Upper lobe of right lung (tissue), 1 donor: ENCODE measurements around the gene SNF8. TPM values are rescaled to one million over a fixed set of nuclear protein-coding genes. Genes with fewer than 3 reads are reported as not detected.

Source experiments
- ATAC-seq: fragments of 200-7000 bp; cut with Tn5 transposase; one replicate; pipeline ENCODE4 v1.9.1; 2020; ENCODE audit warnings: mild to moderate bottlenecking, moderate library complexity
- DNase-seq: peaks from one replicate; pipeline ENCODE4 v3.0.0-alpha.2; 2020
- H3K27ac ChIP-seq: fragments of 200-600 bp; one replicate; pipeline ENCODE4 v1.8.0; 2022
- H3K27me3 ChIP-seq: fragments of 200-600 bp; one replicate; pipeline ENCODE4 v1.8.0; 2022; ENCODE audit warnings: mild to moderate bottlenecking
- H3K36me3 ChIP-seq: fragments of 200-600 bp; one replicate; pipeline ENCODE4 v1.8.0; 2022
- H3K4me1 ChIP-seq: fragments of 200-600 bp; one replicate; pipeline ENCODE4 v1.8.0; 2022
- H3K4me3 ChIP-seq: fragments of 200-600 bp; one replicate; pipeline ENCODE4 v1.8.0; 2022; ENCODE audit warnings: mild to moderate bottlenecking
- H3K9me3 ChIP-seq: fragments of 200-600 bp; one replicate; pipeline ENCODE4 v1.8.0; 2022
- intact Hi-C: fragments of 100-400 bp; cut with DNase I; formaldehyde crosslinking; loops from one replicate; pipeline ENCODE4 v1.11.0; 2022
- total RNA-seq: library from RNA; stranded (reverse); fragmentation: NEBNext Ultra II Directional; extraction: Animal tissue kit (Norgen Biotek cat#: 25700); gene quantifications from one replicate; pipeline ENCODE4 v1.2.1, GENCODE V29; 2021
- TF ChIP-seq, protein P1 (sequence below): fragments of 200-600 bp; IDR thresholded peaks from one replicate; pipeline ENCODE4 v1.8.0; 2022; ENCODE audit warnings: antibody characterized with exemption
- donor health status: DM: no; HTN: yes; CAD: no; lungs with severe emphysema.

The SNF8 gene
- total RNA-seq, 1 donor from 2014 or later, result 78.0 TPM

DNA sequence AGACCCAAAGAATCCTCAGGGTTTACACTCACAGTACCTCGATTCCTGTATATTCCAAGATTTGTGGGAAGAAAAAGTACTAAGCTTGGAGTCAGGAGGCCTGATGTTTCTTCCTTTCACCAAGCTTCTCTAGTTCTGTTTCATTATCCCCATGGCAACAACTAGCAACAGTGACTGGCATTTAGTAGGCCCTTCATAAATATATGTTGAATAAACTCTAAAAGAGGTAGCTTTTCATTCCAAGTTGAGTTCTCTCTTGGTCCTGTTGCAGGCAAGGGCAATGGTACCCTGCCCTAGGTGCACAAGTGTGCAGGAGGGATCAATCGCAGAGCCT, 37.0 kb downstream of the SNF8 start:
- no peaks in the 10 kb centered on the region for H3K27me3 ChIP-seq
- no peaks in the 10 kb centered on the region for H3K9me3 ChIP-seq
- no peak for ATAC-seq
- DNase-seq, result no peak
- peak overlapping the region; percentile 70 for H3K4me3 ChIP-seq
- TF ChIP-seq, protein P1, sequence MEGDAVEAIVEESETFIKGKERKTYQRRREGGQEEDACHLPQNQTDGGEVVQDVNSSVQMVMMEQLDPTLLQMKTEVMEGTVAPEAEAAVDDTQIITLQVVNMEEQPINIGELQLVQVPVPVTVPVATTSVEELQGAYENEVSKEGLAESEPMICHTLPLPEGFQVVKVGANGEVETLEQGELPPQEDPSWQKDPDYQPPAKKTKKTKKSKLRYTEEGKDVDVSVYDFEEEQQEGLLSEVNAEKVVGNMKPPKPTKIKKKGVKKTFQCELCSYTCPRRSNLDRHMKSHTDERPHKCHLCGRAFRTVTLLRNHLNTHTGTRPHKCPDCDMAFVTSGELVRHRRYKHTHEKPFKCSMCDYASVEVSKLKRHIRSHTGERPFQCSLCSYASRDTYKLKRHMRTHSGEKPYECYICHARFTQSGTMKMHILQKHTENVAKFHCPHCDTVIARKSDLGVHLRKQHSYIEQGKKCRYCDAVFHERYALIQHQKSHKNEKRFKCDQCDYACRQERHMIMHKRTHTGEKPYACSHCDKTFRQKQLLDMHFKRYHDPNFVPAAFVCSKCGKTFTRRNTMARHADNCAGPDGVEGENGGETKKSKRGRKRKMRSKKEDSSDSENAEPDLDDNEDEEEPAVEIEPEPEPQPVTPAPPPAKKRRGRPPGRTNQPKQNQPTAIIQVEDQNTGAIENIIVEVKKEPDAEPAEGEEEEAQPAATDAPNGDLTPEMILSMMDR, result no peak
- H3K4me1 ChIP-seq, result peaks cover 19% of the 10 kb centered on the region
- H3K27ac ChIP-seq, result peak overlapping the region; percentile 89
- intact Hi-C loops, result no loop called here
- H3K36me3 ChIP-seq, result peaks cover 21% of the 10 kb centered on the region

DNA sequence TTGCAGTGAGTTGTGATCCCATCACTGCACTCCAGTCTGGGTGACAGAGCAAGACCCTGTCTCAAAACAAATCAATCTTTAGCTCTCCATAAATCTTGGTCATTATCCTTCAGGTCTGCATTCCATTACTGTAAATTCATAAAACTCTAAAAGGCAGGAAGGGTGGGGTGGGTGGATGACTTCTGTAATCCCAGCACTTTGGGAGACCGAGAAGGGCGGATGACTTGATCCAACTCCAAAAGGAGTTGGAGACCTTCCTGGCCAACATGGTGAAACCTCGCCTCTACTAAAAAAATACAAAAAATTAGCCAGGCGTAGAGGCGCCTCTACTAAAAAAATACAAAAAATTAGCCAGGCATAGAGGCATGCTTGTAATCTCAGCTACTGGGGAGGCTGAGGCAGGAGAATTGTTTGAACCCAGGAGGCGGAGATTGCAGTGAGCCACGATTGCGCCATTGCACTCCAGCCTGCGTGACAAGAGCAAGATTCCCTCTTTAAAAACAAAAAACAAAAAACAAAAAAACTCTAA, 38.6 kb downstream of the SNF8 start:
- TF ChIP-seq, protein P1, result no peak
- intact Hi-C loops, result no loop called here
- ATAC-seq, result no peak
- DNase-seq, result no peak
- no peaks in the 10 kb centered on the region for H3K27me3 ChIP-seq
- H3K36me3 ChIP-seq, result peaks cover 7% of the 10 kb centered on the region
- H3K27ac ChIP-seq, result no peak overlapping the region
- peaks cover 16% of the 10 kb centered on the region for H3K4me1 ChIP-seq
- H3K4me3 ChIP-seq, result no peak overlapping the region
- H3K9me3 ChIP-seq, result no peaks in the 10 kb centered on the region

DNA sequence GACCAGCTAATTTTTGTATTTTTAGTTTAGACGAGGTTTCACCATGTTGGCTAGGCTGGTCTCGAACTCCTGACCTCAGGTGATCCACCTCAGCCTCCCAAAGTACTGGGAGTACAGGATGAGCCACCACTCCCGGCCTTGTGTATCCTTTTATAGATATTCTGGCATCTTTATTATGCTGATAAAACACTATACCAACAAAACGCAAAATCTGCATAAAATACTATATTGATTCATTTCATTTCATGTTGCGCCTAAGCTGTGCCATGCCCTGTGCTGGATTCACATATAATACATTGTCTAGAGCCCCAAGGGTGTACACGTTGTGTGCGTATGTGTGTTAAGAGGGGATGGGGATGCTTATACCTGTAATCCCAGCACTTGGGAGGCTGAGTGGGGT, 40.2 kb downstream of the SNF8 start:
- no peaks in the 10 kb centered on the region for H3K36me3 ChIP-seq
- ATAC-seq (no peak), DNase-seq (no peak)
- H3K27ac ChIP-seq, result no peak overlapping the region
- no peaks in the 10 kb centered on the region for H3K9me3 ChIP-seq
- intact Hi-C loops, result no loop called here
- TF ChIP-seq, protein P1, result no peak
- H3K4me3 ChIP-seq, result no peak overlapping the region
- no peaks in the 10 kb centered on the region for H3K27me3 ChIP-seq
- H3K4me1 ChIP-seq, result peaks cover 3% of the 10 kb centered on the region

DNA sequence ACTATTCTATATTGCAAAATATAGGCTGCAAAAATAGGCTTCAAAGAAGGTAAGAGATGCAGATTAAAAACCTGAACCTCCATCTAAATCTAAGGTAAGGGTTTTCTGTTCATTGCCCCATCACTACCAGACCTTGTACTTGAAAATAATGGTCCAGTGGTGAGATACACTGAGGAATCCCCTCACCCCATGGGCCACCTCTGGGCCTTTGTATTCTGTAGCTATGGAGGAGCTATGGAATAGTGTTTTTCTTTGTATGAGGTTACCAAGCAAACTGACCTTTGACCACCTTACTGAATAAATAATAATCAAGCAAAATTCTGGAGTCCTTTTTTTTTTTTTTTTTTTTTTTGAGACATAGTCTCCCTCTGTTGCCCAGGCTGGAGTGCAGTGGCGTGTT, 41.2 kb downstream of the SNF8 start:
- no peak for DNase-seq
- H3K27me3 ChIP-seq, result no peaks in the 10 kb centered on the region
- H3K9me3 ChIP-seq, result no peaks in the 10 kb centered on the region
- no peaks in the 10 kb centered on the region for H3K36me3 ChIP-seq
- H3K4me3 ChIP-seq, result no peak overlapping the region
- no peak for ATAC-seq
- TF ChIP-seq, protein P1, result no peak
- intact Hi-C loops, result no loop called here
- H3K4me1 ChIP-seq, result no peaks in the 10 kb centered on the region
- no peak overlapping the region for H3K27ac ChIP-seq

DNA sequence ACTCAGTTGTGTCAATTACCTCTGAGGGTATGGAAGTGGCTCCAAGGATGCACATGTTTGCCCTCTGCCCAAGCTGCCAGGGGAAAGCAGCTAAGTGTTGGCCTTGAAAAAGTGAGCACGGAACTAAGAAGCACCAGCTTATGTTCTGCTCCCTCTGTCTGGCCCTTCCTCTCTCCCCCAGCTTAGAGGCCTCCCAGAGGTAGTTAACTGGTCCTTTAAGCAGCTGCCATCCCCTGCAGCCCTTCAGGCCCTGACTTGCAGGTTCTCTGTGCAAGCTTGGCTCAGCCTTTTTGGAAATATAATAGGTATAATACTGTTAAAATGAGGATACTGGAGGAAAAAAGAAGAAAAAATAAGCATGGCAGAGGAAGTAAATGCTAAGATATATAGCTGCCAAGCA, 43.4 kb downstream of the SNF8 start:
- Histone ChIP-seq H3K9me3 (no peaks in the 10 kb centered on the region), H3K27me3 (no peaks in the 10 kb centered on the region), H3K4me3 (no peak overlapping the region), H3K36me3 (peaks cover 6% of the 10 kb centered on the region), H3K4me1 (no peaks in the 10 kb centered on the region), H3K27ac (no peak overlapping the region)
- ATAC-seq, result no peak
- no peak for DNase-seq
- intact Hi-C loops, result no loop called here
- TF ChIP-seq, protein P1, result no peak

DNA sequence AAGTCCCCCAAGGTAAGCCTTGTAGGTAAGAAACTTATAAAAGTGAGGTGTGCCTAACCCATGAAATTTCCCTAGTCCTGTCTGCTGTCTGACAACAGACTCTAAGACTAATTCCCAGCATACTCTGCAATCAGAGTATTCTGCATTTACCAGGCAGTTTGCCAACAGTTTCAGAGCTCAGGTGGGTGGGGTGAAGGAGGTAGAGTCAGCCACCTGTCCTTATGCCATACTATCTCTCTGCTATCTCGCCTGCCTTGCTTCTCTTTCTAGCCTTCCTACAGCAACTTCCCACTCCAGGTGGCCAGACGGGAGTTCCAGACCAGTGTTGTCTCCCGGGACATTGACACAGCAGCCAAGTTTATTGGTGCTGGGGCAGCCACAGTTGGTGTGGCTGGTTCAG, 49.8 kb downstream of the SNF8 start:
- H3K27me3 ChIP-seq, result no peaks in the 10 kb centered on the region
- DNase-seq (no peak), ATAC-seq (no peak)
- no peaks in the 10 kb centered on the region for H3K9me3 ChIP-seq
- H3K4me1 ChIP-seq, result peaks cover 7% of the 10 kb centered on the region
- H3K4me3 ChIP-seq, result no peak overlapping the region
- TF ChIP-seq, protein P1, result no peak
- intact Hi-C loops, result no loop called here
- no peak overlapping the region for H3K27ac ChIP-seq
- H3K36me3 ChIP-seq, result peaks cover 23% of the 10 kb centered on the region
